ENCODE data around the gene ERCC6. TPM values are rescaled to one million over a fixed set of nuclear protein-coding genes. Genes with fewer than 3 reads are reported as not detected.
A peak's percentile ranks its signal among the peaks of the same experiment; 100 is the strongest.

Gene ERCC6
- polyA plus RNA-seq, 1 of the 3 experiments (the other 2 are of a cell fraction): 4.5 TPM

GRCh38 chr10:49585387-49585786, 46.5 kb upstream of the ERCC6 start:
- Histone ChIP-seq H3K4me3 (ENCODE audit: low read depth in 2 of 2, low read length in 1 of 2) (no peak overlapping the region), H2AFZ (ENCODE audit: low read depth) (no peak overlapping the region), H3K27ac (ENCODE audit: low read depth in 2 of 2, low read length in 1 of 2) (no peak overlapping the region), H3K27me3 (ENCODE audit: insufficient read depth) (no peaks in the 10 kb centered on the region), H3K9me3 (no peaks in the 10 kb centered on the region), H3K9ac (no peak overlapping the region), H3K4me2 (no peak overlapping the region), H3K79me2 (ENCODE audit: insufficient read depth) (no peaks in the 10 kb centered on the region), H3K4me1 (ENCODE audit: control insufficient read depth in 1 of 2, insufficient read depth in 2 of 2, low read depth in 1 of 2, low read length in 1 of 2) (no peaks in the 10 kb centered on the region), H4K20me1 (ENCODE audit: insufficient read depth) (no peaks in the 10 kb centered on the region), H3K9me2 (no peaks in the 10 kb centered on the region), H3F3A (replicated peaks; ENCODE audit: insufficient read depth) (no peaks in the 10 kb centered on the region), H3K36me3 (replicated peaks in 1 of 2; ENCODE audit: control insufficient read depth in 1 of 2, insufficient read depth in 2 of 2, low read length in 1 of 2) (no peaks in the 10 kb centered on the region)
- POLR2A ChIA-PET: no interaction called here
- TF ChIP-seq, protein P1, sequence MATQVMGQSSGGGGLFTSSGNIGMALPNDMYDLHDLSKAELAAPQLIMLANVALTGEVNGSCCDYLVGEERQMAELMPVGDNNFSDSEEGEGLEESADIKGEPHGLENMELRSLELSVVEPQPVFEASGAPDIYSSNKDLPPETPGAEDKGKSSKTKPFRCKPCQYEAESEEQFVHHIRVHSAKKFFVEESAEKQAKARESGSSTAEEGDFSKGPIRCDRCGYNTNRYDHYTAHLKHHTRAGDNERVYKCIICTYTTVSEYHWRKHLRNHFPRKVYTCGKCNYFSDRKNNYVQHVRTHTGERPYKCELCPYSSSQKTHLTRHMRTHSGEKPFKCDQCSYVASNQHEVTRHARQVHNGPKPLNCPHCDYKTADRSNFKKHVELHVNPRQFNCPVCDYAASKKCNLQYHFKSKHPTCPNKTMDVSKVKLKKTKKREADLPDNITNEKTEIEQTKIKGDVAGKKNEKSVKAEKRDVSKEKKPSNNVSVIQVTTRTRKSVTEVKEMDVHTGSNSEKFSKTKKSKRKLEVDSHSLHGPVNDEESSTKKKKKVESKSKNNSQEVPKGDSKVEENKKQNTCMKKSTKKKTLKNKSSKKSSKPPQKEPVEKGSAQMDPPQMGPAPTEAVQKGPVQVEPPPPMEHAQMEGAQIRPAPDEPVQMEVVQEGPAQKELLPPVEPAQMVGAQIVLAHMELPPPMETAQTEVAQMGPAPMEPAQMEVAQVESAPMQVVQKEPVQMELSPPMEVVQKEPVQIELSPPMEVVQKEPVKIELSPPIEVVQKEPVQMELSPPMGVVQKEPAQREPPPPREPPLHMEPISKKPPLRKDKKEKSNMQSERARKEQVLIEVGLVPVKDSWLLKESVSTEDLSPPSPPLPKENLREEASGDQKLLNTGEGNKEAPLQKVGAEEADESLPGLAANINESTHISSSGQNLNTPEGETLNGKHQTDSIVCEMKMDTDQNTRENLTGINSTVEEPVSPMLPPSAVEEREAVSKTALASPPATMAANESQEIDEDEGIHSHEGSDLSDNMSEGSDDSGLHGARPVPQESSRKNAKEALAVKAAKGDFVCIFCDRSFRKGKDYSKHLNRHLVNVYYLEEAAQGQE (IDR thresholded peaks at IDR 0.05; ENCODE audit: low read depth, low read length): no peak
- peak; percentile 64 for TF ChIP-seq TCF12 (IDR thresholded peaks at IDR 0.05)
- peak; percentile 27; the same call in 1 of the 2 replicates for TF ChIP-seq PBX3 (IDR thresholded peaks at IDR 0.05)
- no peak for TF ChIP-seq MEF2A (IDR thresholded peaks at IDR 0.05; ENCODE audit: borderline replicate concordance, low read depth)
- TF ChIP-seq JUND (IDR thresholded peaks at IDR 0.05): no peak
- DNase-seq: no peak
- CTCF ChIA-PET: no interaction called here

DNA sequence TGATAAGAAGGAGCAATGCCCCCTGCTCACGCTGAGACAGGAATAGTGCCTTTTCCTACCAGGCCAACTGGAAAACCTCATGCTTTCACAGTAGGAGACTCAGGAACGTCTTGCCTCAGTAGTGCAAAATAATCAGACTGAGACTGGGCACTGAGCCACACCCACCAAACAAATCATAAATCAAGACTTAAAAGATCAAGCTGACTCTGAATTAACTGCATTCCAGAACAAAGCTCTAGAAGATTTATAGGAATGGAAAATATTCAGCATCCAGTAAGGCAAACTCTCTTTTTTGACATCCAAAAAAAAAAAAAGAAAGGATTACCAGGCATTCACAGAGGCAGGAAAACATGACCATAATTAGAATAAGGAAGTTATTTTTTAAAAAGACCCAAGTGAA, 40.7 kb upstream of the ERCC6 start:
- Histone ChIP-seq H3K79me2 (ENCODE audit: insufficient read depth) (no peaks in the 10 kb centered on the region), H3K4me1 (ENCODE audit: control insufficient read depth in 1 of 2, insufficient read depth in 2 of 2, low read depth in 1 of 2, low read length in 1 of 2) (no peaks in the 10 kb centered on the region), H3K4me3 (ENCODE audit: low read depth in 2 of 2, low read length in 1 of 2) (no peak overlapping the region), H4K20me1 (ENCODE audit: insufficient read depth) (no peaks in the 10 kb centered on the region), H3K9me2 (no peaks in the 10 kb centered on the region), H3K27me3 (ENCODE audit: insufficient read depth) (no peaks in the 10 kb centered on the region), H3F3A (replicated peaks; ENCODE audit: insufficient read depth) (no peaks in the 10 kb centered on the region), H3K4me2 (no peak overlapping the region), H2AFZ (ENCODE audit: low read depth) (no peak overlapping the region), H3K27ac (ENCODE audit: low read depth in 2 of 2, low read length in 1 of 2) (no peak overlapping the region), H3K9me3 (no peaks in the 10 kb centered on the region), H3K36me3 (replicated peaks in 1 of 2; ENCODE audit: control insufficient read depth in 1 of 2, insufficient read depth in 2 of 2, low read length in 1 of 2) (no peaks in the 10 kb centered on the region), H3K9ac (no peak overlapping the region)
- POLR2A ChIA-PET: no interaction called here
- no peak for TF ChIP-seq EZH2phosphoT487 (IDR thresholded peaks at IDR 0.05; ENCODE audit: borderline replicate concordance, low read depth)
- TF ChIP-seq PBX3 (IDR thresholded peaks at IDR 0.05): peak; percentile 29; the same call in 1 of the 2 replicates
- 59% methylated on average over 2 of the region's 2 CpGs for WGBS (ENCODE audit: low lambda C conversion rate)
- DNase-seq: no peak
- CTCF ChIA-PET: interaction anchor here (1.0 to 1.8 kb wide), 3 partner anchors 13 to 15 kb away, joined by 3 to 8 read pairs (median 4); no protein-coding TSS in a partner anchor

Measured in SK-N-SH (cell line).